ENCODE measurements around the gene TGFBR2. TPM values are rescaled to one million over a fixed set of nuclear protein-coding genes. Genes with fewer than 3 reads are reported as not detected.

Gene TGFBR2
- total and polyA plus RNA-seq, 2 of the 13 experiments (the other 11 are each of a cell fraction or from before 2014, with no cell fraction given): 82.2 to 187 TPM

DNA sequence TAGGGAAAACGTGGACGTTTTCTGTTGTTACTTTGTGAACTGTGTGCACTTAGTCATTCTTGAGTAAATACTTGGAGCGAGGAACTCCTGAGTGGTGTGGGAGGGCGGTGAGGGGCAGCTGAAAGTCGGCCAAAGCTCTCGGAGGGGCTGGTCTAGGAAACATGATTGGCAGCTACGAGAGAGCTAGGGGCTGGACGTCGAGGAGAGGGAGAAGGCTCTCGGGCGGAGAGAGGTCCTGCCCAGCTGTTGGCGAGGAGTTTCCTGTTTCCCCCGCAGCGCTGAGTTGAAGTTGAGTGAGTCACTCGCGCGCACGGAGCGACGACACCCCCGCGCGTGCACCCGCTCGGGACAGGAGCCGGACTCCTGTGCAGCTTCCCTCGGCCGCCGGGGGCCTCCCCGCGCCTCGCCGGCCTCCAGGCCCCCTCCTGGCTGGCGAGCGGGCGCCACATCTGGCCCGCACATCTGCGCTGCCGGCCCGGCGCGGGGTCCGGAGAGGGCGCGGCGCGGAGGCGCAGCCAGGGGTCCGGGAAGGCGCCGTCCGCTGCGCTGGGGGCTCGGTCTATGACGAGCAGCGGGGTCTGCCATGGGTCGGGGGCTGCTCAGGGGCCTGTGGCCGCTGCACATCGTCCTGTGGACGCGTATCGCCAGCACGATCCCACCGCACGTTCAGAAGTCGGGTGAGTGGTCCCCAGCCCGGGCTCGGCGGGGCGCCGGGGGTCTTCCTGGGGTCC lies at the start of gene TGFBR2 (continued):
- TF ChIP-seq SNAPC5 (CRISPR knock-in tag; IDR thresholded peaks at IDR 0.05; ENCODE audit: borderline replicate concordance): peak; percentile 70; the same call in 1 of the 2 replicates
- TF ChIP-seq, protein P1, sequence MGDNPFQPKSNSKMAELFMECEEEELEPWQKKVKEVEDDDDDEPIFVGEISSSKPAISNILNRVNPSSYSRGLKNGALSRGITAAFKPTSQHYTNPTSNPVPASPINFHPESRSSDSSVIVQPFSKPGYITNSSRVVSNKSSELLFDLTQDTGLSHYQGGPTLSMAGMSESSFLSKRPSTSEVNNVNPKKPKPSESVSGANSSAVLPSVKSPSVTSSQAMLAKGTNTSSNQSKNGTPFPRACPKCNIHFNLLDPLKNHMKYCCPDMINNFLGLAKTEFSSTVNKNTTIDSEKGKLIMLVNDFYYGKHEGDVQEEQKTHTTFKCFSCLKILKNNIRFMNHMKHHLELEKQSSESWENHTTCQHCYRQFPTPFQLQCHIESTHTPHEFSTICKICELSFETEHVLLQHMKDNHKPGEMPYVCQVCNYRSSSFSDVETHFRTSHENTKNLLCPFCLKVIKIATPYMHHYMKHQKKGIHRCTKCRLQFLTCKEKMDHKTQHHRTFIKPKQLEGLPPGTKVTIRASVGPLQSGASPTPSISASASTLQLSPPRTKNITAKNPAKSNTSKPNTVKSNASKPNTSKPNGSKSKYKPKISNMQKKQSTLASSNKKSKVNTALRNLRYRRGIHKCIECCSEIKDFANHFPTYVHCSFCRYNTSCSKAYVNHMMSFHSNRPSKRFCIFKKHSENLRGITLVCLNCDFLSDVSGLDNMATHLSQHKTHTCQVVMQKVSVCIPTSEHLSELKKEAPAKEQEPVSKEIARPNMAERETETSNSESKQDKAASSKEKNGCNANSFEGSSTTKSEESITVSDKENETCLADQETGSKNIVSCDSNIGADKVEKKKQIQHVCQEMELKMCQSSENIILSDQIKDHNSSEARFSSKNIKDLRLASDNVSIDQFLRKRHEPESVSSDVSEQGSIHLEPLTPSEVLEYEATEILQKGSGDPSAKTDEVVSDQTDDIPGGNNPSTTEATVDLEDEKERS (CRISPR knock-in tag; IDR thresholded peaks at IDR 0.05): no peak; the same call in 1 of the 2 replicates
- TF ChIP-seq ZNF772 (CRISPR knock-in tag; IDR thresholded peaks at IDR 0.05): peak; percentile 22; the same call in 1 of the 2 replicates
- TF ChIP-seq ZBTB8A (CRISPR knock-in tag; IDR thresholded peaks at IDR 0.05; ENCODE audit: borderline replicate concordance, low read depth): no peak; the same call in 1 of the 2 replicates
- peak; percentile 70; the same call in 1 of the 2 replicates for TF ChIP-seq ZFP1 (CRISPR knock-in tag; IDR thresholded peaks at IDR 0.05)
- no peak for TF ChIP-seq ZMYM3 (CRISPR knock-in tag; IDR thresholded peaks at IDR 0.05)
- peak; percentile 63; the same call in 1 of the 2 replicates for TF ChIP-seq ZFP90 (CRISPR knock-in tag; IDR thresholded peaks at IDR 0.05; ENCODE audit: borderline replicate concordance)
- TF ChIP-seq, protein P2, sequence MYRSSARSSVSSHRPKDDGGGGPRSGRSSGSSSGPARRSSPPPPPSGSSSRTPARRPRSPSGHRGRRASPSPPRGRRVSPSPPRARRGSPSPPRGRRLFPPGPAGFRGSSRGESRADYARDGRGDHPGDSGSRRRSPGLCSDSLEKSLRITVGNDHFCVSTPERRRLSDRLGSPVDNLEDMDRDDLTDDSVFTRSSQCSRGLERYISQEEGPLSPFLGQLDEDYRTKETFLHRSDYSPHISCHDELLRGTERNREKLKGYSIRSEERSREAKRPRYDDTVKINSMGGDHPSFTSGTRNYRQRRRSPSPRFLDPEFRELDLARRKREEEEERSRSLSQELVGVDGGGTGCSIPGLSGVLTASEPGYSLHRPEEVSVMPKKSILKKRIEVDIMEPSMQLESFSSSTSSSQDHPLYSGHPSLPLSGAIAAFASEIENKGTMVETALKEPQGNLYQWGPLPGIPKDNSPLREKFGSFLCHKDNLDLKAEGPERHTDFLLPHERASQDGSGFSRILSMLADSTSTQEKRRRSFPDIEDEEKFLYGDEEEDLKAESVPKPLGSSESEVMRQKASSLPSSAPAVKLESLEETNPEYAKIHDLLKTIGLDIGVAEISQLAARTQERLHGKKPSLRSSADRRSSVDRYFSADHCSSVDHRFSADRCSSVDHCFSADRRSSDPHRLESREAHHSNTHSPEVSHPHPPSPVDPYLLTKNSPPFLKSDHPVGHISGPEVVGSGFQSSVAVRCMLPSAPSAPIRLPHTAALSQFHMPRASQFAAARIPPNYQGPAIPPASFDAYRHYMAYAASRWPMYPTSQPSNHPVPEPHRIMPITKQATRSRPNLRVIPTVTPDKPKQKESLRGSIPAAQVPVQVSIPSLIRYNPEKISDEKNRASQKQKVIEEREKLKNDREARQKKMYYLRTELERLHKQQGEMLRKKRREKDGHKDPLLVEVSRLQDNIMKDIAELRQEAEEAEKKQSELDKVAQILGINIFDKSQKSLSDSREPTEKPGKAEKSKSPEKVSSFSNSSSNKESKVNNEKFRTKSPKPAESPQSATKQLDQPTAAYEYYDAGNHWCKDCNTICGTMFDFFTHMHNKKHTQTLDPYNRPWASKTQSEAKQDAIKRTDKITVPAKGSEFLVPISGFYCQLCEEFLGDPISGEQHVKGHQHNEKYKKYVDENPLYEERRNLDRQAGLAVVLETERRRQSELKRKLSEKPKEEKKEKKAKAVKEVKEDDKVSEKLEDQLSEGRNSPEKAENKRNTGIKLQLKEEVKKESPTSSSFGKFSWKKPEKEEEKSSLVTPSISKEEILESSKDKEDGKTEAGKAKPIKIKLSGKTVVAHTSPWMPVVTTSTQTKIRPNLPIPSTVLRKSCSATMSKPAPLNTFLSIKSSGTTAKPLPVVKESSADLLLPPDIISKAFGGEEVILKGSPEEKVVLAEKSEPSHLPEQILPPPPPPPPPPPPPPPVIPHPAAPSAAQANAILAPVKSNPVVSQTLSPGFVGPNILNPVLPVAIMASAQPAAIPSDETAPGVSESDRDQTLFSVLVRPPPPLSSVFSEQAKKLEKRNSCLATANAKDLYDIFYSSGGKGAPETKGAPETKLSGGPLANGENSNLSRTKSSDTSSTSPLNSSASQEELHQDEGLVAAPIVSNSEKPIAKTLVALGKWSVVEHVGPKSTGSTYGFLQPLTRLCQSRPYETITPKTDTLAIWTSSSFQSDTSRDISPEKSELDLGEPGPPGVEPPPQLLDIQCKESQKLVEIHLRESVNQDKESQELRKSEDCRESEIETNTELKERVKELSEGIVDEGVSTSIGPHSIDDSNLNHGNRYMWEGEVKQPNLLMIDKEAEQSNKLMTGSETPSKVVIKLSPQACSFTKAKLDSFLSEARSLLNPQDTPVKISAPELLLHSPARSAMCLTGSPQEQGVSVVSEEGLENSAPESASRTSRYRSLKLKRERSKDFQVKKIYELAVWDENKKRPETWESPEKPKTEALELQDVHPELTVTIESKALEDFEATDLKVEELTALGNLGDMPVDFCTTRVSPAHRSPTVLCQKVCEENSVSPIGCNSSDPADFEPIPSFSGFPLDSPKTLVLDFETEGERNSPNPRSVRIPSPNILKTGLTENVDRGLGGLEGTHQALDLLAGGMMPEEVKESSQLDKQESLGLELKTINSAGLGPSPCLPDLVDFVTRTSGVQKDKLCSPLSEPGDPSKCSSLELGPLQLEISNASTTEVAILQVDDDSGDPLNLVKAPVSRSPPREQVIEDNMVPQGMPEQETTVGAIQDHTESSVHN (CRISPR knock-in tag; IDR thresholded peaks at IDR 0.05): no peak
- peak; percentile 89 for TF ChIP-seq KAT7 (CRISPR knock-in tag; IDR thresholded peaks at IDR 0.05; ENCODE audit: borderline replicate concordance)
- no peak; the same call in 1 of the 2 replicates for TF ChIP-seq RNF219 (CRISPR knock-in tag; IDR thresholded peaks at IDR 0.05)
- peak; percentile 67 for TF ChIP-seq KDM2A (CRISPR knock-in tag; IDR thresholded peaks at IDR 0.05; ENCODE audit: borderline replicate concordance, low read depth)
- no peak for TF ChIP-seq ATAD3A (CRISPR knock-in tag; IDR thresholded peaks at IDR 0.05)
- TF ChIP-seq MZF1 (CRISPR knock-in tag; IDR thresholded peaks at IDR 0.05; ENCODE audit: borderline replicate concordance): no peak

Data from HepG2 (cell line).